ENCODE measurements around the gene RNPEP. TPM values are rescaled to one million over a fixed set of nuclear protein-coding genes. Genes with fewer than 3 reads are reported as not detected.
"Not testable (repeated sequence)": the region's sequence is repeated elsewhere in the genome, so short reads cannot be mapped to it uniquely, and the experiment has no call there.

Gene RNPEP
- polyA plus RNA-seq, 1 donor from 2014 or later: 38.5 TPM

GRCh38 chr1:202011994-202012393 is 29.5 kb downstream of the RNPEP start:
- H3K27ac Mint-ChIP-seq: no peak overlapping the region
- peaks cover 1% of the 10 kb centered on the region for H3K27me3 Mint-ChIP-seq
- H3K4me3 Mint-ChIP-seq: no peak overlapping the region
- H3K4me1 Mint-ChIP-seq: peaks cover 2 to 4% (median 3%) of the 10 kb centered on the region in 3 donors
- H3K36me3 Mint-ChIP-seq: peaks cover 5% of the 10 kb centered on the region
- no peaks in the 10 kb centered on the region for H3K9me3 Mint-ChIP-seq

- Mint-ChIP-seq H3K4me3 (no peak overlapping the region), H3K4me1 (peaks cover 2 to 4% (median 3%) of the 10 kb centered on the region in 3 donors), H3K27me3 (peaks cover 2% of the 10 kb centered on the region), H3K36me3 (peaks cover 3% of the 10 kb centered on the region), H3K27ac (no peak overlapping the region), H3K9me3 (no peaks in the 10 kb centered on the region)
These were observed 30.4 kb downstream of the RNPEP start for GRCh38 chr1:202012544-202013478.

- peaks cover 2 to 4% (median 3%) of the 10 kb centered on the region in 3 donors for H3K4me1 Mint-ChIP-seq
- H3K27ac Mint-ChIP-seq: no peak overlapping the region
- no peak overlapping the region for H3K4me3 Mint-ChIP-seq
- peaks cover 2% of the 10 kb centered on the region for H3K27me3 Mint-ChIP-seq
- peaks cover 3% of the 10 kb centered on the region for H3K36me3 Mint-ChIP-seq
- H3K9me3 Mint-ChIP-seq: no peaks in the 10 kb centered on the region
These were observed 31.2 kb downstream of the RNPEP start for GRCh38 chr1:202013603-202014002.

- H3K4me3 Mint-ChIP-seq: no peak overlapping the region
- H3K9me3 Mint-ChIP-seq: peaks cover 0 to 1% (median 0%) of the 10 kb centered on the region in 3 donors
- peaks cover 2 to 4% (median 3%) of the 10 kb centered on the region in 3 donors for H3K4me1 Mint-ChIP-seq
- H3K36me3 Mint-ChIP-seq: peaks cover 3% of the 10 kb centered on the region
- no peak overlapping the region for H3K27ac Mint-ChIP-seq
- H3K27me3 Mint-ChIP-seq: peaks cover 2% of the 10 kb centered on the region
These were observed 31.6 kb downstream of the RNPEP start for GRCh38 chr1:202014060-202014459.

- H3K9me3 Mint-ChIP-seq: peaks cover 0 to 2% (median 0%) of the 10 kb centered on the region in 3 donors
- peaks cover 3% of the 10 kb centered on the region for H3K36me3 Mint-ChIP-seq
- H3K4me3 Mint-ChIP-seq: no peak overlapping the region
- H3K27ac Mint-ChIP-seq: no peak overlapping the region
- no peaks in the 10 kb centered on the region for H3K4me1 Mint-ChIP-seq
- H3K27me3 Mint-ChIP-seq: peaks cover 2% of the 10 kb centered on the region
These were observed 32.6 kb downstream of the RNPEP start for GRCh38 chr1:202014915-202015661.

GRCh38 chr1:202015662-202015937 is 33.2 kb downstream of the RNPEP start:
- Mint-ChIP-seq H3K36me3 (peaks cover 3% of the 10 kb centered on the region), H3K9me3 (peaks cover 0 to 2% (median 0%) of the 10 kb centered on the region in 3 donors), H3K27me3 (peaks cover 2% of the 10 kb centered on the region), H3K4me3 (no peak overlapping the region), H3K27ac (no peak overlapping the region), H3K4me1 (no peaks in the 10 kb centered on the region)

GRCh38 chr1:202016022-202016810 is 33.8 kb downstream of the RNPEP start:
- Mint-ChIP-seq H3K4me3 (no peak overlapping the region), H3K4me1 (peaks cover 0 to under 1% (median 0%) of the 10 kb centered on the region in 3 donors), H3K27me3 (peaks cover 2% of the 10 kb centered on the region), H3K36me3 (peaks cover 3% of the 10 kb centered on the region), H3K9me3 (peaks cover 0 to 2% (median 0%) of the 10 kb centered on the region in 3 donors), H3K27ac (no peak overlapping the region)

GRCh38 chr1:202016811-202017748 is 34.6 kb downstream of the RNPEP start:
- Mint-ChIP-seq H3K4me1 (peaks cover 0 to 1% (median 0%) of the 10 kb centered on the region in 3 donors), H3K27me3 (peaks cover 5% of the 10 kb centered on the region), H3K27ac (peak overlapping the region in 1 of 3 donors; percentile 78), H3K9me3 (peaks cover 0 to 2% (median 0%) of the 10 kb centered on the region in 3 donors), H3K4me3 (peak overlapping the region in 1 of 4 donors; percentile 28), H3K36me3 (peaks cover 5% of the 10 kb centered on the region)

- H3K4me1 Mint-ChIP-seq: peaks cover 0 to 1% (median 0%) of the 10 kb centered on the region in 3 donors
- H3K27ac Mint-ChIP-seq: peak overlapping the region in 1 of 3 donors; percentile 78
- peaks cover 5% of the 10 kb centered on the region for H3K36me3 Mint-ChIP-seq
- H3K27me3 Mint-ChIP-seq: peaks cover 5% of the 10 kb centered on the region
- peaks cover 0 to 3% (median 0%) of the 10 kb centered on the region in 3 donors for H3K9me3 Mint-ChIP-seq
- no peak overlapping the region for H3K4me3 Mint-ChIP-seq
These were observed 35.5 kb downstream of the RNPEP start for GRCh38 chr1:202017749-202018467.

GRCh38 chr1:202018468-202019234 is 36.2 kb downstream of the RNPEP start:
- H3K4me1 Mint-ChIP-seq: peaks cover 0 to 1% (median 0%) of the 10 kb centered on the region in 3 donors
- H3K9me3 Mint-ChIP-seq: peaks cover 0 to 3% (median 0%) of the 10 kb centered on the region in 3 donors
- peaks cover 10% of the 10 kb centered on the region for H3K27me3 Mint-ChIP-seq
- no peak overlapping the region for H3K27ac Mint-ChIP-seq
- H3K4me3 Mint-ChIP-seq: no peak overlapping the region
- peaks cover 5% of the 10 kb centered on the region for H3K36me3 Mint-ChIP-seq

- not testable (repeated sequence) for H3K27me3 Mint-ChIP-seq, H3K4me1 Mint-ChIP-seq, H3K4me3 Mint-ChIP-seq, H3K9me3 Mint-ChIP-seq, H3K36me3 Mint-ChIP-seq, H3K27ac Mint-ChIP-seq
These were observed 36.7 kb downstream of the RNPEP start for GRCh38 chr1:202019235-202019558.

- H3K27me3 Mint-ChIP-seq: peaks cover 8% of the 10 kb centered on the region
- H3K9me3 Mint-ChIP-seq: peaks cover 0 to 3% (median 0%) of the 10 kb centered on the region in 3 donors
- H3K36me3 Mint-ChIP-seq: peaks cover 2% of the 10 kb centered on the region
- no peak overlapping the region for H3K4me3 Mint-ChIP-seq
- H3K4me1 Mint-ChIP-seq: peaks cover 0 to 1% (median 0%) of the 10 kb centered on the region in 3 donors
- H3K27ac Mint-ChIP-seq: no peak overlapping the region
These were observed 40.6 kb downstream of the RNPEP start for GRCh38 chr1:202023001-202023433.

- H3K36me3 Mint-ChIP-seq: no peaks in the 10 kb centered on the region
- H3K9me3 Mint-ChIP-seq: no peaks in the 10 kb centered on the region
- no peak overlapping the region for H3K4me3 Mint-ChIP-seq
- H3K27ac Mint-ChIP-seq: no peak overlapping the region
- H3K4me1 Mint-ChIP-seq: no peaks in the 10 kb centered on the region
- no peaks in the 10 kb centered on the region for H3K27me3 Mint-ChIP-seq
These were observed 46.8 kb downstream of the RNPEP start for GRCh38 chr1:202029171-202029665.

Data from IgD-negative memory B cell (primary cell).